ENCODE measurements around the gene ZNF281. TPM values are rescaled to one million over a fixed set of nuclear protein-coding genes. Genes with fewer than 3 reads are reported as not detected.

The ZNF281 gene
- polyA plus RNA-seq, 1 of the 3 experiments (the other 2 are of a cell fraction): 3.0 TPM

GRCh38 chr1:200457810-200458209 is 48.0 kb upstream of the ZNF281 start:
- H3K79me2 ChIP-seq (ENCODE audit: insufficient read depth): no peaks in the 10 kb centered on the region
- no peak overlapping the region for H3K9ac ChIP-seq
- no peak for TF ChIP-seq CHD2 (IDR thresholded peaks at IDR 0.05; ENCODE audit: low read length, partially characterized antibody)
- TF ChIP-seq POLR2AphosphoS5 (IDR thresholded peaks at IDR 0.05; ENCODE audit: low read depth, low read length): no peak
- no peak for TF ChIP-seq SIN3A (IDR thresholded peaks at IDR 0.05; ENCODE audit: borderline replicate concordance, low read depth, low read length)
- no peak for TF ChIP-seq EZH2phosphoT487 (IDR thresholded peaks at IDR 0.05; ENCODE audit: borderline replicate concordance, low read depth)
- no peak for TF ChIP-seq RXRA (IDR thresholded peaks at IDR 0.05; ENCODE audit: borderline replicate concordance, low read depth)
- TF ChIP-seq ELF1 (IDR thresholded peaks at IDR 0.05): no peak
- no peak for TF ChIP-seq CTCF (IDR thresholded peaks at IDR 0.05)
- no peak for TF ChIP-seq MAX (IDR thresholded peaks at IDR 0.05; ENCODE audit: low read depth)
- TF ChIP-seq RFX5 (IDR thresholded peaks at IDR 0.05; ENCODE audit: low read length): no peak
- TF ChIP-seq ZBTB33 (IDR thresholded peaks at IDR 0.05; ENCODE audit: borderline replicate concordance, low read depth): no peak
- TF ChIP-seq JUND (IDR thresholded peaks at IDR 0.05): no peak
- TF ChIP-seq GATA2 (CRISPR knock-in tag; IDR thresholded peaks at IDR 0.05): no peak
- TF ChIP-seq MXI1 (IDR thresholded peaks at IDR 0.05; ENCODE audit: low read depth, low read length): no peak
- TF ChIP-seq TCF12 (IDR thresholded peaks at IDR 0.05): no peak
- TF ChIP-seq NFIC (IDR thresholded peaks at IDR 0.05; ENCODE audit: borderline replicate concordance): no peak
- no peak for TF ChIP-seq NRF1 (IDR thresholded peaks at IDR 0.05; ENCODE audit: low read depth, low read length)
- no peak for TF ChIP-seq GABPA (IDR thresholded peaks at IDR 0.05; ENCODE audit: low read depth)
- no peak overlapping the region for H3K4me2 ChIP-seq
- H3K4me3 ChIP-seq (ENCODE audit: low read depth in 2 of 2, low read length in 1 of 2): no peak overlapping the region
- WGBS (ENCODE audit: low lambda C conversion rate): 97% methylated on average over 6 of the region's 6 CpGs
- no peaks in the 10 kb centered on the region for H3F3A ChIP-seq (replicated peaks; ENCODE audit: insufficient read depth)
- no peak overlapping the region for H2AFZ ChIP-seq (ENCODE audit: low read depth)
- no peaks in the 10 kb centered on the region for H3K27me3 ChIP-seq (ENCODE audit: insufficient read depth)
- ChIA-PET CTCF (no interaction called here), POLR2A (no interaction called here)
- H3K9me2 ChIP-seq: no peaks in the 10 kb centered on the region
- no peaks in the 10 kb centered on the region for H3K36me3 ChIP-seq (replicated peaks in 1 of 2; ENCODE audit: control insufficient read depth in 1 of 2, insufficient read depth in 2 of 2, low read length in 1 of 2)
- no peaks in the 10 kb centered on the region for H3K9me3 ChIP-seq
- H4K20me1 ChIP-seq (ENCODE audit: insufficient read depth): no peaks in the 10 kb centered on the region
- DNase-seq: no peak
- no peak overlapping the region for H3K27ac ChIP-seq (ENCODE audit: low read depth in 2 of 2, low read length in 1 of 2)
- H3K4me1 ChIP-seq (ENCODE audit: control insufficient read depth in 1 of 2, insufficient read depth in 2 of 2, low read depth in 1 of 2, low read length in 1 of 2): peaks cover 0 to 4% of the 10 kb centered on the region in 2 experiments; a peak in 1 of 4 replicates

Data from SK-N-SH (cell line).